Measurements from ENCODE around the gene KIAA1549.

Gene KIAA1549

GRCh38 chr7:138893258-138893657, 87.9 kb downstream of the KIAA1549 start:
- Histone ChIP-seq H3K27me3 (ENCODE audit: low read length) (no peaks in the 10 kb centered on the region), H3K4me3 (ENCODE audit: insufficient read depth, low read length, poor library complexity, severe bottlenecking) (no peak overlapping the region), H3K79me2 (ENCODE audit: insufficient read depth, low read length) (no peaks in the 10 kb centered on the region), H2AFZ (ENCODE audit: low read depth, low read length, severe bottlenecking) (no peak overlapping the region), H4K20me1 (ENCODE audit: low read depth, low read length) (no peaks in the 10 kb centered on the region), H3K4me2 (ENCODE audit: low read depth, low read length, poor library complexity, severe bottlenecking) (no peak overlapping the region), H3K9me3 (ENCODE audit: insufficient read depth, low read length) (no peaks in the 10 kb centered on the region), H3K36me3 (ENCODE audit: low read length) (no peaks in the 10 kb centered on the region), H3F3A (ENCODE audit: insufficient read depth) (no peaks in the 10 kb centered on the region), H3K27ac (ENCODE audit: low read depth, low read length) (no peak overlapping the region), H3K9ac (ENCODE audit: low read length) (no peak overlapping the region), H3K9me2 (replicated peaks; ENCODE audit: insufficient read depth, low read length) (no peaks in the 10 kb centered on the region)
- no peak for TF ChIP-seq EZH2phosphoT487 (conservative IDR thresholded peaks at IDR 0.05; ENCODE audit: low read length)
- no peak for TF ChIP-seq CTCF (IDR thresholded peaks at IDR 0.05; ENCODE audit: insufficient read depth, low read length, poor library complexity, severe bottlenecking)

- Histone ChIP-seq H3K27ac (ENCODE audit: low read depth, low read length) (no peak overlapping the region), H3K4me2 (ENCODE audit: low read depth, low read length, poor library complexity, severe bottlenecking) (no peak overlapping the region), H3K36me3 (ENCODE audit: low read length) (no peaks in the 10 kb centered on the region), H3K4me3 (ENCODE audit: insufficient read depth, low read length, poor library complexity, severe bottlenecking) (no peak overlapping the region), H4K20me1 (ENCODE audit: low read depth, low read length) (no peaks in the 10 kb centered on the region), H3K9me2 (replicated peaks; ENCODE audit: insufficient read depth, low read length) (no peaks in the 10 kb centered on the region), H3K27me3 (ENCODE audit: low read length) (no peaks in the 10 kb centered on the region), H3K9ac (ENCODE audit: low read length) (no peak overlapping the region), H3K79me2 (ENCODE audit: insufficient read depth, low read length) (no peaks in the 10 kb centered on the region), H3F3A (ENCODE audit: insufficient read depth) (no peaks in the 10 kb centered on the region), H2AFZ (ENCODE audit: low read depth, low read length, severe bottlenecking) (no peak overlapping the region), H3K9me3 (ENCODE audit: insufficient read depth, low read length) (no peaks in the 10 kb centered on the region)
- TF ChIP-seq EZH2phosphoT487 (conservative IDR thresholded peaks at IDR 0.05; ENCODE audit: low read length) (no peak), CTCF (IDR thresholded peaks at IDR 0.05; ENCODE audit: insufficient read depth, low read length, poor library complexity, severe bottlenecking) (no peak)
These were observed 88.4 kb downstream of the KIAA1549 start for GRCh38 chr7:138892812-138893211.

- Histone ChIP-seq H3K36me3 (ENCODE audit: low read length) (no peaks in the 10 kb centered on the region), H3K4me2 (ENCODE audit: low read depth, low read length, poor library complexity, severe bottlenecking) (no peak overlapping the region), H4K20me1 (ENCODE audit: low read depth, low read length) (no peaks in the 10 kb centered on the region)
These were observed 89.1 kb downstream of the KIAA1549 start for GRCh38 chr7:138892006-138892630.

More at GRCh38 chr7:138892006-138892630, 89.1 kb downstream of the KIAA1549 start:
- no peak overlapping the region for H3K27ac ChIP-seq (ENCODE audit: low read depth, low read length)
- no peaks in the 10 kb centered on the region for H3K9me2 ChIP-seq (replicated peaks; ENCODE audit: insufficient read depth, low read length)
- TF ChIP-seq EZH2phosphoT487 (conservative IDR thresholded peaks at IDR 0.05; ENCODE audit: low read length) (no peak), CTCF (IDR thresholded peaks at IDR 0.05; ENCODE audit: insufficient read depth, low read length, poor library complexity, severe bottlenecking) (no peak)
- no peaks in the 10 kb centered on the region for H3K9me3 ChIP-seq (ENCODE audit: insufficient read depth, low read length)
- no peak overlapping the region for H2AFZ ChIP-seq (ENCODE audit: low read depth, low read length, severe bottlenecking)
- no peaks in the 10 kb centered on the region for H3K27me3 ChIP-seq (ENCODE audit: low read length)
- H3K79me2 ChIP-seq (ENCODE audit: insufficient read depth, low read length): no peaks in the 10 kb centered on the region
- no peak overlapping the region for H3K4me3 ChIP-seq (ENCODE audit: insufficient read depth, low read length, poor library complexity, severe bottlenecking)
- no peaks in the 10 kb centered on the region for H3F3A ChIP-seq (ENCODE audit: insufficient read depth)
- no peak overlapping the region for H3K9ac ChIP-seq (ENCODE audit: low read length)
